ENCODE results near the gene TEX35. TPM values are rescaled to one million over a fixed set of nuclear protein-coding genes. Genes with fewer than 3 reads are reported as not detected.

TEX35 gene
- total RNA-seq, 5 donors from 2014 or later (not counting 1 experiment from before 2014, with no cell fraction given), result not detected

DNA sequence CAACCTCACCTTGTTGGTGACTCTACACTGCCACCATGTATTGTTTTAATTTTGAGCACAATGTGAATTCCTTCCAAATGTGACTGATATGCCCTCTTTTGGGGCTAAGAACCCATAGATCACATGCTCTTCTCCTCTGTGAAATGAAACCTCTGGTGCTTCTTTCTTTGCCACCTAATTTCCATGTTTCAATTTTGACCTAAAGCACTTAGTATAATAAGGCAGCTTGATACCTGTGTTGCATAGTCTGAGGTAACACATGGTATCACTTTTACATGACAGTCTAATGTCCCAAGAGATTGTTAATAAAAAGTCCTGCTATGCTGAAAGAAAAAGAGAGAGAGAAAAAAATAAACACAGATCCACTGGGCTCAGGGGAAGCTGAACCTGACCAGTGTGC, 40.4 kb upstream of the TEX35 start:
- Mint-ChIP-seq H3K4me3 (no peak overlapping the region), H3K36me3 (no peaks in the 10 kb centered on the region), H3K4me1 (no peaks in the 10 kb centered on the region), H3K9me3 (no peaks in the 10 kb centered on the region), H3K27ac (no peak overlapping the region), H3K27me3 (peaks cover 9 to 35% of the 10 kb centered on the region in 2 donors)
- no peaks in the 10 kb centered on the region for H3K4me1 ChIP-seq (ENCODE audit: control insufficient read depth in 1 of 2, extremely low read depth in 1 of 2, insufficient read depth in 2 of 2, low read length in 2 of 2)
- CTCF ChIA-PET, result no interaction called here
- H3K4me3 ChIP-seq (ENCODE audit: control insufficient read depth in 1 of 2, extremely low read depth in 1 of 2, low read length in 1 of 2), result no peak overlapping the region
- DNase-seq (no peak), ATAC-seq (replicated peaks in 1 of 4) (no peak)
- no peak overlapping the region for H3K27ac ChIP-seq (ENCODE audit: low read length)
- H3K9me3 ChIP-seq, result no peaks in the 10 kb centered on the region
- POLR2A ChIA-PET, result no interaction called here
- no peaks in the 10 kb centered on the region for H3K27me3 ChIP-seq (replicated peaks in 1 of 2; ENCODE audit: control insufficient read depth in 2 of 2, extremely low read depth in 1 of 2, insufficient read depth in 2 of 2, low read length in 1 of 2)
- no peaks in the 10 kb centered on the region for H3K36me3 ChIP-seq (ENCODE audit: control insufficient read depth in 2 of 2, extremely low read depth in 1 of 2, insufficient read depth in 1 of 2, low read length in 1 of 2)

- ChIA-PET POLR2A (no interaction called here), CTCF (no interaction called here)
- DNase-seq, result no peak
- H3K4me1 Mint-ChIP-seq, result no peaks in the 10 kb centered on the region
- H3K4me1 ChIP-seq (ENCODE audit: control insufficient read depth in 1 of 2, extremely low read depth in 1 of 2, insufficient read depth in 2 of 2, low read length in 2 of 2), result no peaks in the 10 kb centered on the region
- ATAC-seq (replicated peaks in 1 of 4), result no peak
- H3K4me3 ChIP-seq (ENCODE audit: control insufficient read depth in 1 of 2, extremely low read depth in 1 of 2, low read length in 1 of 2), result no peak overlapping the region
- H3K36me3 Mint-ChIP-seq, result no peaks in the 10 kb centered on the region
- H3K27me3 Mint-ChIP-seq, result peaks cover 12 to 35% of the 10 kb centered on the region in 2 donors
- no peak overlapping the region for H3K27ac ChIP-seq (ENCODE audit: low read length)
- no peaks in the 10 kb centered on the region for H3K9me3 Mint-ChIP-seq
- H3K27ac Mint-ChIP-seq, result no peak overlapping the region
- H3K9me3 ChIP-seq, result no peaks in the 10 kb centered on the region
- WGBS (ENCODE audit: insufficient coverage), result no CpG with 5 or more reads among the region's 4 CpGs
- H3K27me3 ChIP-seq (replicated peaks in 1 of 2; ENCODE audit: control insufficient read depth in 2 of 2, extremely low read depth in 1 of 2, insufficient read depth in 2 of 2, low read length in 1 of 2), result no peaks in the 10 kb centered on the region
- H3K36me3 ChIP-seq (ENCODE audit: control insufficient read depth in 2 of 2, extremely low read depth in 1 of 2, insufficient read depth in 1 of 2, low read length in 1 of 2), result no peaks in the 10 kb centered on the region
- H3K4me3 Mint-ChIP-seq, result no peak overlapping the region
Observed at GRCh38 chr1:178477373-178477772, 35.5 kb upstream of the TEX35 start.

GRCh38 chr1:178477841-178478240, 35.1 kb upstream of the TEX35 start:
- Histone ChIP-seq H3K27ac (ENCODE audit: low read length) (no peak overlapping the region), H3K4me1 (ENCODE audit: control insufficient read depth in 1 of 2, extremely low read depth in 1 of 2, insufficient read depth in 2 of 2, low read length in 2 of 2) (no peaks in the 10 kb centered on the region), H3K9me3 (no peaks in the 10 kb centered on the region), H3K4me3 (ENCODE audit: control insufficient read depth in 1 of 2, extremely low read depth in 1 of 2, low read length in 1 of 2) (no peak overlapping the region), H3K36me3 (ENCODE audit: control insufficient read depth in 2 of 2, extremely low read depth in 1 of 2, insufficient read depth in 1 of 2, low read length in 1 of 2) (no peaks in the 10 kb centered on the region), H3K27me3 (replicated peaks in 1 of 2; ENCODE audit: control insufficient read depth in 2 of 2, extremely low read depth in 1 of 2, insufficient read depth in 2 of 2, low read length in 1 of 2) (no peaks in the 10 kb centered on the region)
- no peaks in the 10 kb centered on the region for H3K4me1 Mint-ChIP-seq
- H3K27ac Mint-ChIP-seq, result no peak overlapping the region
- H3K27me3 Mint-ChIP-seq, result peaks cover 8 to 33% of the 10 kb centered on the region in 2 donors
- no CpG with 5 or more reads among the region's 1 CpG for WGBS (ENCODE audit: insufficient coverage)
- no peak overlapping the region for H3K4me3 Mint-ChIP-seq
- DNase-seq (no peak), ATAC-seq (replicated peaks in 1 of 4) (no peak)
- H3K36me3 Mint-ChIP-seq, result no peaks in the 10 kb centered on the region
- POLR2A ChIA-PET, result no interaction called here
- CTCF ChIA-PET, result no interaction called here
- no peaks in the 10 kb centered on the region for H3K9me3 Mint-ChIP-seq

DNA sequence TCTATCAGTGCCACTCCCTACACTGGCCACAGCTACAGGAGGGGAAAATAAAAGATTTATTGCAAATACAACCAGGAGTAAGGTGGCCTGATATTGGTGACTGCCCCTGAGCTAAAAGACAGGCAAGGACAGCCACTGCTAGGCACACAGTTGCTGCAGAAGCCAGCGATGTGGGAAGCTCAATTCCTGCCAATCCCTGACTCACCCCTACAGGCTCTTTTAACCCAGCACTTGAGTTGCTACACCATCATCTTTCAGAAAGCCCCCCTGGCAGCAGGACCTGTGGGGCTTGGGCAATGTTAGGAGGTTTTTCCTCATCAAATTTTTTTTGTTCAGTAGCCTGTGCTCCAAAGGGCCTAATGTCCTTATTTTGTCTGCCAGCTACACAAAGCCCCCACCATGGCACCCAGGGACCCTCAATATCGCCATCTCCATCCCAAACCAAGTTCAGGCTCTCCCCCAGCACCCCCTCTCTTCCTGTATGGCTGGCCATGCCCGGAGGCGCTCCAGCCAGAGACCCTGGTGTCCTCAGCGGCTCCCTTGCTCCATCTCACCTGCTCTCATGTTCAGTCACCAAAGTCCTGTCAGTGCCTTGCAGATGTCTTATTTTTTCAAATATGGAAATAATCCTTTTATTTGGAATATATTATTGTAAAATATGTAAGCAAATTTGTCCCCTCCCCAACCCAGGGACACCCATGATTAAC, 29.5 kb upstream of the TEX35 start:
- H3K27me3 ChIP-seq (replicated peaks in 1 of 2; ENCODE audit: control insufficient read depth in 2 of 2, extremely low read depth in 1 of 2, insufficient read depth in 2 of 2, low read length in 1 of 2), result peaks cover 0 to 15% of the 10 kb centered on the region in 2 experiments
- ChIA-PET POLR2A (no interaction called here), CTCF (no interaction called here)
- H3K27me3 Mint-ChIP-seq, result peaks cover 18 to 19% of the 10 kb centered on the region in 2 donors
- no peak overlapping the region for H3K27ac Mint-ChIP-seq
- no peaks in the 10 kb centered on the region for H3K4me1 ChIP-seq (ENCODE audit: control insufficient read depth in 1 of 2, extremely low read depth in 1 of 2, insufficient read depth in 2 of 2, low read length in 2 of 2)
- ATAC-seq (replicated peaks in 1 of 4) (no peak), DNase-seq (no peak)
- no peaks in the 10 kb centered on the region for H3K4me1 Mint-ChIP-seq
- no peaks in the 10 kb centered on the region for H3K9me3 Mint-ChIP-seq
- 69% methylated on average over 3 of the region's 5 CpGs for WGBS (ENCODE audit: insufficient coverage)
- H3K36me3 Mint-ChIP-seq, result no peaks in the 10 kb centered on the region
- no peaks in the 10 kb centered on the region for H3K9me3 ChIP-seq
- H3K4me3 Mint-ChIP-seq, result no peak overlapping the region
- no peak overlapping the region for H3K4me3 ChIP-seq (ENCODE audit: control insufficient read depth in 1 of 2, extremely low read depth in 1 of 2, low read length in 1 of 2)
- H3K27ac ChIP-seq (ENCODE audit: low read length), result no peak overlapping the region
- no peaks in the 10 kb centered on the region for H3K36me3 ChIP-seq (ENCODE audit: control insufficient read depth in 2 of 2, extremely low read depth in 1 of 2, insufficient read depth in 1 of 2, low read length in 1 of 2)

GRCh38 chr1:178484698-178485225, 28.1 kb upstream of the TEX35 start:
- no peaks in the 10 kb centered on the region for H3K4me1 ChIP-seq (ENCODE audit: control insufficient read depth in 1 of 2, extremely low read depth in 1 of 2, insufficient read depth in 2 of 2, low read length in 2 of 2)
- no peaks in the 10 kb centered on the region for H3K36me3 ChIP-seq (ENCODE audit: control insufficient read depth in 2 of 2, extremely low read depth in 1 of 2, insufficient read depth in 1 of 2, low read length in 1 of 2)
- no peaks in the 10 kb centered on the region for H3K9me3 ChIP-seq
- ATAC-seq (replicated peaks in 1 of 4) (no peak), DNase-seq (no peak)
- no peak overlapping the region for H3K27ac Mint-ChIP-seq
- H3K4me1 Mint-ChIP-seq, result no peaks in the 10 kb centered on the region
- H3K27me3 ChIP-seq (replicated peaks in 1 of 2; ENCODE audit: control insufficient read depth in 2 of 2, extremely low read depth in 1 of 2, insufficient read depth in 2 of 2, low read length in 1 of 2), result peaks cover 0 to 17% of the 10 kb centered on the region in 2 experiments
- ChIA-PET POLR2A (no interaction called here), CTCF (no interaction called here)
- no peak overlapping the region for H3K4me3 Mint-ChIP-seq
- H3K9me3 Mint-ChIP-seq, result no peaks in the 10 kb centered on the region
- WGBS (ENCODE audit: insufficient coverage), result no CpG with 5 or more reads among the region's 3 CpGs
- no peak overlapping the region for H3K27ac ChIP-seq (ENCODE audit: low read length)
- no peaks in the 10 kb centered on the region for H3K36me3 Mint-ChIP-seq
- H3K27me3 Mint-ChIP-seq, result peaks cover 21% of the 10 kb centered on the region in 2 donors
- no peak overlapping the region for H3K4me3 ChIP-seq (ENCODE audit: control insufficient read depth in 1 of 2, extremely low read depth in 1 of 2, low read length in 1 of 2)

GRCh38 chr1:178485541-178485981, 27.3 kb upstream of the TEX35 start:
- no peaks in the 10 kb centered on the region for H3K36me3 Mint-ChIP-seq
- CTCF ChIA-PET, result no interaction called here
- H3K9me3 Mint-ChIP-seq, result no peaks in the 10 kb centered on the region
- peaks cover 18 to 21% of the 10 kb centered on the region in 2 donors for H3K27me3 Mint-ChIP-seq
- DNase-seq (no peak), ATAC-seq (replicated peaks in 1 of 4) (no peak)
- Histone ChIP-seq H3K4me1 (ENCODE audit: control insufficient read depth in 1 of 2, extremely low read depth in 1 of 2, insufficient read depth in 2 of 2, low read length in 2 of 2) (no peaks in the 10 kb centered on the region), H3K27ac (ENCODE audit: low read length) (no peak overlapping the region), H3K36me3 (ENCODE audit: control insufficient read depth in 2 of 2, extremely low read depth in 1 of 2, insufficient read depth in 1 of 2, low read length in 1 of 2) (no peaks in the 10 kb centered on the region), H3K27me3 (replicated peaks in 1 of 2; ENCODE audit: control insufficient read depth in 2 of 2, extremely low read depth in 1 of 2, insufficient read depth in 2 of 2, low read length in 1 of 2) (peaks cover 0 to 19% of the 10 kb centered on the region in 2 experiments), H3K4me3 (ENCODE audit: control insufficient read depth in 1 of 2, extremely low read depth in 1 of 2, low read length in 1 of 2) (no peak overlapping the region), H3K9me3 (no peaks in the 10 kb centered on the region)
- no peak overlapping the region for H3K4me3 Mint-ChIP-seq
- POLR2A ChIA-PET, result no interaction called here
- H3K4me1 Mint-ChIP-seq, result no peaks in the 10 kb centered on the region
- no CpG with 5 or more reads among the region's 3 CpGs for WGBS (ENCODE audit: insufficient coverage)
- H3K27ac Mint-ChIP-seq, result no peak overlapping the region

Measured in T-cell (primary cell).